ENCODE results near the gene NR6A1.

Gene NR6A1

DNA sequence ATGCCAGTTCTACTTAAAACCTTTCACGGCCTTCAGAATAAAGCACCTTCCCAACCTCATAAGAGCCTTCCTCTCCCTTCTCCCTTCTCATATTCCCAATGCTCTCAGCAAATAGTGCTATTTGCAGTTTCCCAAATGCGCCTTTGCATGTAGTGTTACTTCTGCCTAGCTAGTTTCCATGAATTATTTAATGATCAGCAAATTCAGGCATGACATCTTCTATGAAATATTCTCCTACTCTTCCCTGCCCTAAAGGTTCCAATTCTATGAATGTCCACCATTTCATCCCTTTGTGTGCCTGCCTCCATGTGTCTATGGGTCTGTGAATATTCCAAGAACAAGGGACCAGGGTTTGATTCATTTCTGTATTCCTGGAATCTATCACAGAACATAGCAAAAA is 165.1 kb downstream of the NR6A1 start:
- no peak for TF ChIP-seq CTCF (IDR thresholded peaks at IDR 0.05; ENCODE audit: low read depth, low read length)
- in situ Hi-C loops (cut with HindIII; ENCODE audit: low sequenced_read_pairs), result no loop called here
- no peak overlapping the region for H3K4me3 ChIP-seq (ENCODE audit: low read depth, low read length)
- no peak for DNase-seq (ENCODE audit: low read depth, low spot score)

DNA sequence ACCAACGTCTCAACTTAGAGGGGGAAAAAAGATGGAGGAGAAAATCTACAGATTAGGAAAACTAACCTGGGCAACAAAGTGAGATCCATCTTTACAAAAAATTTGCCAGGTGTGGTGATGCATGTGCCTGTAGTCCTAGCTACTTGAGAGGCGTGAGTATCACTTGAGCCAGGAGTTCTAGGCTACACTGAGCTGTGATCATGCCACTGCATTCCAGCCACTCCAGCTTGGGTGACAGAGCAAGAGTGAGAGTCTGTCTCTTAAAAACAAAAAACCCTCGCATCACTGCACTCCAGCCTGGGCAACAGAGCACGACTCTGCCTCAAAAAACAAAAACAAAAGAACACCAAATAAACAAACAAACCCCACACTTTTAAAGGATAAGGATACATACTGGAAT is 165.9 kb downstream of the NR6A1 start:
- no peak overlapping the region for H3K4me3 ChIP-seq (ENCODE audit: low read depth, low read length)
- no peak for TF ChIP-seq CTCF (IDR thresholded peaks at IDR 0.05; ENCODE audit: low read depth, low read length)
- in situ Hi-C loops (cut with HindIII; ENCODE audit: low sequenced_read_pairs), result no loop called here
- no peak for DNase-seq (ENCODE audit: low read depth, low spot score)

- no peak for DNase-seq (ENCODE audit: low read depth, low spot score)
- no peak for TF ChIP-seq CTCF (IDR thresholded peaks at IDR 0.05; ENCODE audit: low read depth, low read length)
- no peak overlapping the region for H3K4me3 ChIP-seq (ENCODE audit: low read depth, low read length)
- in situ Hi-C loops (cut with HindIII; ENCODE audit: low sequenced_read_pairs), result no loop called here
Observed at GRCh38 chr9:124602632-124603031, 168.5 kb downstream of the NR6A1 start.

DNA sequence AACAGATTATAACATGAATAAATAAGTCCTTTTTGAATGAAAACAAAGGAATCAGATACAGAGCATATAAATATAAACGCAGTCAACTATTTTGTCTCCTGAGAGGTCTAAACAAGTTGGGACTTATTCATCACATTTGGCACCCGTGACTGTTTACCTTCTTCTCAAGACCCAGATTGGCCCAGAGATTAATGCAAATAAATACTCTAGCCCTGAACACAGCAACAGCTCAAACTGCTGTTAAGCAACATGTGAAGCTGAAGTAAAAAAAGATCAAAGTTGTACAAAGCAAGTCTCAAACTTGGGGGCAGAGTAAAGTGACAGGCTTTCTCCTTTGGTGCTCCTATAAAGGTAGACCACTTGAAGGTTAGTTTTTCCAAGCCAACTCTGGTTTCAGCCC is 168.9 kb downstream of the NR6A1 start:
- no peak for TF ChIP-seq CTCF (IDR thresholded peaks at IDR 0.05; ENCODE audit: low read depth, low read length)
- no peak for DNase-seq (ENCODE audit: low read depth, low spot score)
- H3K4me3 ChIP-seq (ENCODE audit: low read depth, low read length), result no peak overlapping the region
- in situ Hi-C loops (cut with HindIII; ENCODE audit: low sequenced_read_pairs), result no loop called here

DNA sequence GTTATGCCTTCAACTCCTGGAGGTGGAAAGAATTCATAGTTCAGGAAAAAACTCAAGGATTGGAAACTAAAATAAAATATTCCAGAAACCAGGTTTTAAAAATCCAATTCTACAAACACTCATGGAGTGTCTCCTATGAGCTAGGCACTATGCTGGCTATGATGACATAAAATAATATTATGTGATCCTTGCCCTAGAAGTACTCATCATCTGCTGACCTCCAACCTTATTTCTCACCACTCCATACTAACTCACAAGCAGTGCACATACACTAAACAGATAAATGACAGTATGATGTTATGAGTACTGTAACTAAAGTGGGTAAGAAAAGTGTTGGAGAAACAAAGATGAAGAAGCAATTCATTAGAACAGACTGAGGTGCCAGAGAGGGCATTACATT is 170.7 kb downstream of the NR6A1 start:
- DNase-seq (ENCODE audit: low read depth, low spot score), result no peak
- in situ Hi-C loops (cut with HindIII; ENCODE audit: low sequenced_read_pairs), result no loop called here
- TF ChIP-seq CTCF (IDR thresholded peaks at IDR 0.05; ENCODE audit: low read depth, low read length), result no peak
- no peak overlapping the region for H3K4me3 ChIP-seq (ENCODE audit: low read depth, low read length)

- in situ Hi-C loops (cut with HindIII; ENCODE audit: low sequenced_read_pairs), result no loop called here
- DNase-seq (ENCODE audit: low read depth, low spot score), result no peak
- TF ChIP-seq CTCF (IDR thresholded peaks at IDR 0.05; ENCODE audit: low read depth, low read length), result no peak
Observed at GRCh38 chr9:124599121-124599795, 171.9 kb downstream of the NR6A1 start.

More at GRCh38 chr9:124599121-124599795, 171.9 kb downstream of the NR6A1 start:
- H3K4me3 ChIP-seq (ENCODE audit: low read depth, low read length), result no peak overlapping the region
